Measurements from ENCODE around the gene SLC12A6.

GRCh38 chr15:34206011-34206410 is 131.6 kb downstream of the SLC12A6 start:
- TF ChIP-seq CTCF (conservative IDR thresholded peaks at IDR 0.05; ENCODE audit: low read length) (no peak), EZH2phosphoT487 (IDR thresholded peaks at IDR 0.05; ENCODE audit: borderline replicate concordance) (no peak)
